IPS-18c (cell line): Measurements from ENCODE around the gene CCM2.
A peak's percentile ranks its signal among the peaks of the same experiment; 100 is the strongest.

Experiments
- H3K4me3 ChIP-seq: 2 replicates; pipeline ENCODE4 v1.7.0; 2013; ENCODE audit warnings: low read depth, mild to moderate bottlenecking, low read length, moderate library complexity; ENCODE audit not compliant: insufficient read depth
- H3K9me3 ChIP-seq: one replicate; pipeline ENCODE4 v1.6.1; 2013; ENCODE audit warnings: mild to moderate bottlenecking, low read length, moderate library complexity; ENCODE audit not compliant: control insufficient read depth, insufficient read depth

Gene CCM2

DNA sequence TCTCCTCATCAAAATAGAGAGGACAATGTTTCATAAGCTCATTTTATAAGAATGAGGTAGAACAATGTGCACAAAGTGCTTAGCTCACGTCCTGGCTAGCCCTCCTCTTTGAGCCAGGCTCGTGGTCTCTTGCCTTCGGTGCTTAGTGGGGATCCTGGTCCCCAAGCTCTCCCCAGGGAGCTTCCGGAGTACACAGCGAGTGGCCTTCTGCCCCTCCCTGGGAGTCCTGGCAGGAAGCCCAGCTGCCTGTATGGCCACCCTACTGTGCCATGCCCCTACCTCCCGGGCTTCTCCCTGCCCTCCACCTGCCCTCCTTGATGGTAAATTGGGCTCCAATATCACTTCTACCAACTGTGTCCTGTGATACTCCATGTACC is 22.1 kb upstream of the CCM2 start:
- H3K4me3 ChIP-seq, result no peak overlapping the region
- no peaks in the 10 kb centered on the region for H3K9me3 ChIP-seq

- H3K4me3 ChIP-seq, result no peak within 1 kb of the TSS
- no peaks in the 10 kb centered on the region for H3K9me3 ChIP-seq
Measured at GRCh38 chr7:44978511-44979366, 21.3 kb upstream of the CCM2 start, which contains the start of gene MYO1G. TSS of gene MYO1G (minus strand) at chr7:44979015. CDS start at chr7:44978961, 54 bp downstream.

DNA sequence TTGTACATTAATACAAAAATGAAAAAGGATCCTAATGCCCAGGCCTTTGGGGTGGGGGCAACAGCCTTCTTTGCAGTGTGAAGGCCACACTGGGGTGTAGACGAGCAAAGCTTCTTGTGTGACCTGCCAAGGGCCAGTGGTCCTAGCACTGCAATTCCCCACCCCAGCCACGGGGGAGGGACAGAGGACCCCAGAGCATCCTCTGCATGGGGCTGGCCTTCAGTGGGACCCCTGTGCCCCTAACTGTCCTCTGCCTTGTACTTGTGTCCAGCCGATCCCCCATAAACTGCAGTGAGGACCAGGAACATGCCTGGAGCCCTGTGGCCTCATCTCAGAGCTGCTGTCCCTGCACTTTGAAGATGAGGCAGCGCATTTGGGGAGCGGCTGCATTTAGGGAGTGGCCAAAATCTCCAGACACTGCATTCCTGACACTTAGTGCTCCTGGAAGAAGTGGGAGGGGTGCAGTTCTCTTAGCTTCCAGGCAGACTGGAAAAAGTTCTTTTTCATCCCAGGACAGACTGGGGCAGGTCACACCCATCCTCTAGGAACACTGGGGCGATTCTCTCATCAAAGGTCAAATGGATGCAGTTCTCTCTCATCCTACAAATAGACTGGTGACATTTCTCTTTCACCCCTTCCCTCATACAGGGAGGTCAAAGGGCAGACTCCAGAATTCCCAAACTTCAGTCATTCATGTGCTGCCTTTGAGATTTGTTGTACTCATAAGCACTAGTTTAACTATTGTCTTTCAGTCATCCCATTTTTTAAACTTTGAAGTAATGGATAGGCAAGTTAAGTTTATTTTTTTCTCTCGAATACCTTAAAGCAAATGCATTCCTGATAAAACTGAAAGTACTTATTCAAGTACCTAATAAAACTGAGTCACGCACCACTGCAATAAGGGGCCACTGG is 20.3 kb upstream of the CCM2 start:
- no peaks in the 10 kb centered on the region for H3K9me3 ChIP-seq
- H3K4me3 ChIP-seq, result no peak overlapping the region

- H3K4me3 ChIP-seq, result no peak overlapping the region
- no peaks in the 10 kb centered on the region for H3K9me3 ChIP-seq
Measured at GRCh38 chr7:44980393-44981034, 19.5 kb upstream of the CCM2 start.

DNA sequence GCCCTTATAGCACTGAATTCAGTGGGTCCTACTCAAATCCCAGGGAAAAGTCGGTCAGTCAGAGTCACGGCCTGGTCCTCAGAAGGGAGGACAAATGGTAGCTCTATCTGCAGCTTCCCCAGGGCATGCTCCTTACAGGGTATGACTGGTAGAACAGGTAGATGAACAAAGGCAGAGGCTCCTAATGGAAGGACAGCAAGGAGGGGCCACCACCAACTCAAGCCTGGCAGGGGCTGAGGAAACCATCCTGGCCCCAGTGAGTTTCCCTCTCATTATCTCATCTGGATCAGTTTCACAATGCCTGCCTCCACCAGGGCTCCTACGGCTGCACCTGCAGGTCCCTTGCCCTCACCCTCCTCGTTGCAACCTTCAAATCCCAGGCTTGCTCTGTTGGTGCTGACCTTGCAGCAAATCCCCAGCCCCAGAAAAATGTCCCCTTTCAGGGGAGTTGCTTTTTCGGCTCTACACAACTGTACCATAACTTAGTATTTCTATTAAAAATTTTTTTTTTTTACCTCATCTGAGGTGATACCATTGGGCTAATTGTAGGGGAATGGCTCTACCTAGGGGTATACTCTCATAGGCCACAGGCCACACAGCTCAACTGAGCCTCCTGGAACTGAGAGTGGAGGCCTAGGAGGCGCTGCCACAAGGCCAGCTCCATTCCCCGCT is 18.8 kb upstream of the CCM2 start:
- Histone ChIP-seq H3K9me3 (no peaks in the 10 kb centered on the region), H3K4me3 (no peak overlapping the region)

DNA sequence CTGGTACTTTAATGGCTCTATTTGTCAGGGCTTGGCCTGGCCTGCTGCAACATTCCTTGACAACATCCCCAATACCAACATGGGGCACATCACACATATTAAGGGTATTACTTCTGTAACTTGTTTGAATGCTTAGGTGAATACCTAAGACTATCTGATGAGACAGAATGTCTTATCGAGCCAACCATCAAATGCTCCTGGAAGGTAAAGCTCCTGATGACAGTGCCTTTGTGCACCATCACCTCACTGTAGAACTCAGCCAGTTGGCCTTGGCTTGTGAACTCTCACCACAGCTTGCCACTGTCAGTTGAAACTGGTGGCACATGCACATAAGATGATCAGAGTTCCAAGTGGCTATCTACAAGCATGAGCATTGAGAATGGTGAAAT is 17.5 kb upstream of the CCM2 start:
- H3K4me3 ChIP-seq, result no peak overlapping the region
- H3K9me3 ChIP-seq, result no peaks in the 10 kb centered on the region

DNA sequence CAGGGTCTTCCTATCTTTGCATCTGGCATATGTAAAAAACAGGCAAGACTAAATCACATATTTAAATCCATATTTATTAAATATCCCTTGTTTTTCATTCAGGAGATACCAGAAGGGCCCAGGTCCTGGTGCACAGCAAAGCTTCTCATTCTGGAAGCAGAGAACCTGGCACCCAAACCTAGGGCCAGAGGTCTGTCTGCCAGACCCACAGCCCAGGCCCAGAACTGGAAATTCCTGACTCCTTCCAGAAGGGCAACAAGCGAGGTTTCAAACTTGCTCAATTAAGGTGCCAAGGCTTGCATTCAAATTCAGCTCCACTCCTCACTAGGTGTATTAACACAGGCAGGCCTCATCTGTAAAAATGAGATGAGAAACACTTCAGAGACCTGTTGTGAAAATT is 17.0 kb upstream of the CCM2 start:
- no peak overlapping the region for H3K4me3 ChIP-seq
- no peaks in the 10 kb centered on the region for H3K9me3 ChIP-seq

GRCh38 chr7:44983742-44984477 is 16.1 kb upstream of the CCM2 start:
- Histone ChIP-seq H3K9me3 (no peaks in the 10 kb centered on the region), H3K4me3 (0 out of 2 replicates have a peak overlapping the region, but pooled peaks have one; percentile 28)

DNA sequence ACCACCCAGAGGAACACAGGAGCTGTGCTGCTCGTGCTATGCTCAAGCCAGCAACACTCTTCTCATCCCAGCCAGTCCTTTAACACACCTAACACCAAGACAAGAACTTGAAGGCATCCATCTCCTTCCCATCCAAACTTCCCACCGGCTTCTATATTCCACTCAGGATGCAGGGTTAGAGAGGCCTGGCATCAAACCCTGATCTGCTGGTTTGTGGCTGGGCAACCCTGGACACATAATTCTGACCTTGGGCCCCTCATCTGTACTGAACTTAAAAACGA is 15.6 kb upstream of the CCM2 start:
- H3K9me3 ChIP-seq, result no peaks in the 10 kb centered on the region
- H3K4me3 ChIP-seq, result peak overlapping the region; percentile 83; the same call in 1 of the 2 replicates

GRCh38 chr7:44985033-44985695 is 14.8 kb upstream of the CCM2 start:
- peak overlapping the region; percentile 83 for H3K4me3 ChIP-seq
- peaks cover 2% of the 10 kb centered on the region for H3K9me3 ChIP-seq

DNA sequence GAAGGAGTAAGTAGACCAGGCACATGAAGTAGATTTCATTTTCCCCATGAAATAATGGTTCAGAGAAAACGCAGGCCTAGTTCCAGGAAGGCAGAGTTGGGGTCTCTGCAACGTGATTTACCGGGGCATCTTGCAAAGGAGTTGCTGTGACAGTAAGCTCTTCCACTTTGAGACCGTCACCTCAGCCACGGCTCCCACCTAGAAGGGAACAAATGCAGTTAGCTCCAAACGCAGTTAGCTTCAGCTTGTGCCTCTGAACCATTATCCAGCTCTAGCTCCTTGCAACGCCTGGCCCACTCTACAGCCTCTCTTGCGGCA is 14.1 kb upstream of the CCM2 start:
- Histone ChIP-seq H3K4me3 (peak overlapping the region; percentile 83), H3K9me3 (peaks cover 2% of the 10 kb centered on the region)

- H3K4me3 ChIP-seq, result peak overlapping the region; percentile 83
- peaks cover 2% of the 10 kb centered on the region for H3K9me3 ChIP-seq
Measured at GRCh38 chr7:44986218-44987053, 13.6 kb upstream of the CCM2 start.

- Histone ChIP-seq H3K4me3 (no peak overlapping the region), H3K9me3 (peaks cover 2% of the 10 kb centered on the region)
Measured at GRCh38 chr7:44987457-44987856, 12.5 kb upstream of the CCM2 start.

DNA sequence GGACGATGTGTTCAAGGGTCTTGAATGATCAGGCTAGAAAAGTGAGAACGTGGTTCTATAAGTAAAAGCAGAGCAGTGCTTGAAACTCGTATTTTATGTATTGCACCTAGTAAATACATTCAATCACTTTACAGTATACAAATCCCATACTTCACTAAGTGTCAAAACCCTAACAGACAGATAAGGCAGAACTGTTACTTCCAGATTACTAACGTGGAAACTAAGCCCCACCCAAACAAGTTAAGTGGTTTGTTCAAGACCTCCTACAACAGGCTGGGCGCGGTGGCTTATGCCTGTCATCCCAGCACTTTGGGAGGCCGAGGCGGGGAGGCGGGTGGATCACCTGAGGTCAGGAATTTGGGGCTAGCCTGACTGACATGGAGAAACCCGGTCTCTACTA is 12.0 kb upstream of the CCM2 start:
- Histone ChIP-seq H3K9me3 (peaks cover 5% of the 10 kb centered on the region), H3K4me3 (no peak overlapping the region)

- Histone ChIP-seq H3K4me3 (no peak overlapping the region), H3K9me3 (peaks cover 5% of the 10 kb centered on the region)
Measured at GRCh38 chr7:44988701-44989100, 11.3 kb upstream of the CCM2 start.

DNA sequence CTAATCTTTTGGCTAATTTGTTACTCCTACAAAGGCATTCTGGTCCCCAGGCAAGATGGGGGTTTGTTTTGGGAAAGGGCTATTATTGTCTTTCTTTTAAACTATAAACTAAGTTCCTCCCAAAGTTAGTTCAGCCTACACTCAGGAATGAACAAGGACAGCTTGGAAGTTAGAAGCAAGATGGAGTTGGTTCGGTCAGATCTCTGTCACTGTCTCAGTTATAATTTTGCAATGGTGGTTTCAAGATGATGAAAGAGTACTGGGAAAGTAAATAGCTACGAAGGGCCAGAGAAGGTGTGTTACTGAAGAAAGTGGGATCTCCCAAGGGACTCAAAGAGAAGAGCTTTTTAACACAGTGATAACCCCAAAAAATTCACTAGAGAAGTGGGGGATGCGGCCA is 10.9 kb upstream of the CCM2 start:
- H3K9me3 ChIP-seq, result peaks cover 5% of the 10 kb centered on the region

More for the DNA sequence above, 10.9 kb upstream of the CCM2 start:
- H3K4me3 ChIP-seq, result no peak overlapping the region
